SJSA1 (cell line): ENCODE measurements around the gene ETV6. TPM values are rescaled to one million over a fixed set of nuclear protein-coding genes. Genes with fewer than 3 reads are reported as not detected.
A peak's percentile ranks its signal among the peaks of the same experiment; 100 is the strongest.
"Not testable (repeated sequence)": the region's sequence is repeated elsewhere in the genome, so short reads cannot be mapped to it uniquely, and the experiment has no call there.

Source experiments
- DNase-seq, 2 experiments: peaks; one replicate each; pipeline ENCODE4 v3.0.0-alpha.2; 2015 to 2020; ENCODE audit warnings: low spot score in 2 of 2, low read depth in 1 of 2
- H3K27ac ChIP-seq: fragments of 250-450 bp; sonication (Bioruptor Pico); 2 replicates; pipeline ENCODE4 v1.5.1; 2020; ENCODE audit warnings: mild to moderate bottlenecking, moderate library complexity
- H3K27me3 ChIP-seq: fragments of 250-450 bp; sonication (Bioruptor Pico); replicated peaks from 2 replicates; pipeline ENCODE4 v1.5.1; 2020; ENCODE audit warnings: mild to moderate bottlenecking, moderate library complexity
- H3K36me3 ChIP-seq: fragments of 250-450 bp; sonication (Bioruptor Pico); 2 replicates; pipeline ENCODE4 v1.5.1; 2020; ENCODE audit warnings: mild to moderate bottlenecking
- H3K4me1 ChIP-seq: fragments of 250-450 bp; sonication (Bioruptor Pico); replicated peaks from 2 replicates; pipeline ENCODE4 v1.6.1; 2021; ENCODE audit warnings: mild to moderate bottlenecking
- H3K4me3 ChIP-seq: fragments of 250-450 bp; sonication (Bioruptor Pico); 2 replicates; pipeline ENCODE4 v1.5.1; 2020; ENCODE audit warnings: mild to moderate bottlenecking
- H3K9me3 ChIP-seq: fragments of 250-450 bp; sonication (Bioruptor Pico); replicated peaks from 2 replicates; pipeline ENCODE4 v1.5.1; 2020; ENCODE audit warnings: mild to moderate bottlenecking
- total RNA-seq: library from RNA; depleted of rRNA; stranded (reverse); fragments of >200 nt; shearing (Covaris generic); gene quantifications from 2 replicates; pipeline ENCODE4 v1.2.3, GENCODE V29; 2014

The ETV6 gene
- total RNA-seq, 1 experiment from 2014 or later = 8.0 TPM

DNA sequence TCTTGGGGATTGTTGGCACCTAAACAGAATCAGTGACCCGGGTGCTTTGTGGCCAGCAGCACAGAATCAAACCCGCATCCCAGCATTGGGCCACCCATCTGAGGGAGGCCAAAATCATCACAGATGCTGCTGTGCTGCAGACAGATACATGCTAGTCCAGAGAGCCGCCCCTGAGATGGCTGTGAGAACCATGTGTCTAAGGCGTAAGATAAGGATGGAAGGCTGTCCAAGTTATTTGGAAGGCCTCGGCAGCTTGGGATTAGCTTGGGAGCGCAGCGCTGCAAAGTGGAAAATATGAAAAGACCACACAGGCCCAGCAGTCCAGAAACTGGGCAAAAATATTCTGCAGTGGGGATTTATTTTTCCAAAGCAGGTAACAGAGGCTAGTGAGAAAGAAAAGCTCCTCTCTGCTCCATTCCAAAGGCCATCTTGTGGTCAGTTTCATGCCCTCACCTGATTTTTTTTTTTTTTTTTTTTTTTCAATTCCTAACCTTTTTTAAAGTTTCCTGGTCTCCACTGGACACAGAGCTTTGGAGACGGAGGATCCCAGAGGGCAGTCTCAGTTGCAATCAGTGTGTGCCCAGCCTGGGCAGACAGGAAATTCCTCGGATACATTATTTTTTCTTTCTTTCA, 242.4 kb downstream of the ETV6 start:
- Histone ChIP-seq H3K27ac (no peak overlapping the region), H3K4me1 (no peaks in the 10 kb centered on the region), H3K4me3 (no peak overlapping the region), H3K9me3 (no peaks in the 10 kb centered on the region), H3K27me3 (no peaks in the 10 kb centered on the region), H3K36me3 (peaks cover 31% of the 10 kb centered on the region)
- DNase-seq = no peak

DNA sequence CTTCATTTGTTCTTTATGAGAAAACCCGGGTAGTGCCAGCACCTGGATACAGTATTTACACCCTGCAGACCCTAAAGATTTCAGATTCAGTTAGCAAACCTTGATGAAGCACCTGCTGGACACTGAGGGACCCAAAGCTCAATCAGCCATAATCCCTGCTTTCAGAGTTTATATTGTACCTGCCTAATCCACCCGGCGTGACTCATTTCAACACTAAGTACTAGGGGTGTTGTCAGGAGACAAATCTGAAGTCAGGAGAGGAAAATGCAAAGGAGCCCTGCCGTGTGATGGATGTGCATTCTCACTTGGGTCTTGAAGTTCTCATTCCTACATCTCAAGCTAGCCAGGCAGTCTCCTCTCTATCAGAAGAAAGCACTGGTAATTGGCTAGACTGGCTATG, 244.5 kb downstream of the ETV6 start:
- H3K4me3 ChIP-seq = no peak overlapping the region
- DNase-seq = no peak
- no peaks in the 10 kb centered on the region for H3K9me3 ChIP-seq
- H3K27ac ChIP-seq = no peak overlapping the region
- no peaks in the 10 kb centered on the region for H3K4me1 ChIP-seq
- H3K36me3 ChIP-seq = peaks cover 26% of the 10 kb centered on the region
- no peaks in the 10 kb centered on the region for H3K27me3 ChIP-seq

GRCh38 chr12:11894890-11895289, 245.4 kb downstream of the ETV6 start:
- H3K27ac ChIP-seq = no peak overlapping the region
- no peaks in the 10 kb centered on the region for H3K9me3 ChIP-seq
- no peaks in the 10 kb centered on the region for H3K4me1 ChIP-seq
- no peak overlapping the region for H3K4me3 ChIP-seq
- no peak for DNase-seq
- H3K36me3 ChIP-seq = peaks cover 20% of the 10 kb centered on the region
- no peaks in the 10 kb centered on the region for H3K27me3 ChIP-seq

DNA sequence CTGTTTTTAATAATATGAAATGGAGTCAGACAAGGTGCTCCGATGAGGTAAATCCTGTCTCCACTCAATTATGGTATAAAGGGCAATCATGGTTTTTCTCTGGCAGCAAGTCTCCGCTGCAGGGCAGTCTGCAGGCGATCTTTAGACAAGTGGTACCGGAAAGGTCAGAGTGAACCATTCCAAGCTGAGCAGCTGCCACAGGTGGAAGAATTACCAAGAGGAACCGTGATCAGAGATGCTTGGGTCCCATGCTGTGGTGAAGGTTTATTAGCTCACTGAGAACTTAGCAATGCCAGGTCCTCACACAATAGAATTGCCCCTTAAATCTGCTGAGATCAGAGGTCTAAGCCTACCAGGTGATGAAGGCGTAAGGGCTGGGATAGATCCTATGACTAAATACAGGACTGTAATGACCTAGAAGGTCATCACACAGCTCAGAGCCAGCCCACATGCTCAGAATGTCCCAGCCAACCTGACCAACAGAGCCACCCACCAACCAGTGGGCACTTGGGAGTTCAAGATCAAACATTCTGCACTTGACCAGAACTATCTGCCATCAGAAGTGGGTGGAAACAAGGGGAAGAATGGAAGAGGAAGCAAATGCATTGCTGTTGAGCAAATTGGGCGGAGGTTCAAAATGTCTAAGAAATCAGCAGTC, 246.1 kb downstream of the ETV6 start:
- no peaks in the 10 kb centered on the region for H3K9me3 ChIP-seq
- DNase-seq = no peak
- H3K36me3 ChIP-seq = peaks cover 20% of the 10 kb centered on the region
- no peaks in the 10 kb centered on the region for H3K27me3 ChIP-seq
- no peaks in the 10 kb centered on the region for H3K4me1 ChIP-seq
- no peak overlapping the region for H3K4me3 ChIP-seq
- no peak overlapping the region for H3K27ac ChIP-seq

GRCh38 chr12:11896417-11896929, 247.0 kb downstream of the ETV6 start:
- no peak for DNase-seq
- H3K27me3 ChIP-seq = no peaks in the 10 kb centered on the region
- H3K4me1 ChIP-seq = no peaks in the 10 kb centered on the region
- no peak overlapping the region for H3K27ac ChIP-seq
- no peaks in the 10 kb centered on the region for H3K9me3 ChIP-seq
- peaks cover 14% of the 10 kb centered on the region for H3K36me3 ChIP-seq
- H3K4me3 ChIP-seq = no peak overlapping the region

- Histone ChIP-seq H3K27me3 (no peaks in the 10 kb centered on the region), H3K27ac (no peak overlapping the region), H3K36me3 (peaks cover 5% of the 10 kb centered on the region), H3K9me3 (no peaks in the 10 kb centered on the region), H3K4me3 (no peak overlapping the region), H3K4me1 (no peaks in the 10 kb centered on the region)
- DNase-seq = no peak
Observed at GRCh38 chr12:11897923-11898322, 248.4 kb downstream of the ETV6 start.

- Histone ChIP-seq H3K36me3 (no peaks in the 10 kb centered on the region), H3K9me3 (no peaks in the 10 kb centered on the region), H3K27ac (no peak overlapping the region), H3K4me3 (no peak overlapping the region), H3K4me1 (peaks cover 15% of the 10 kb centered on the region), H3K27me3 (no peaks in the 10 kb centered on the region; the same call in 1 of the 2 replicates)
- no peak for DNase-seq
Observed at GRCh38 chr12:11901701-11902524, 252.4 kb downstream of the ETV6 start.

GRCh38 chr12:11902525-11902875, 253.0 kb downstream of the ETV6 start:
- no peaks in the 10 kb centered on the region; the same call in 1 of the 2 replicates for H3K27me3 ChIP-seq
- no peak for DNase-seq

GRCh38 chr12:11904124-11904523, 254.7 kb downstream of the ETV6 start:
- Histone ChIP-seq H3K27ac (no peak overlapping the region), H3K9me3 (no peaks in the 10 kb centered on the region), H3K4me1 (peaks cover 18% of the 10 kb centered on the region), H3K27me3 (no peaks in the 10 kb centered on the region; the same call in 1 of the 2 replicates), H3K36me3 (no peaks in the 10 kb centered on the region), H3K4me3 (no peak overlapping the region)
- no peak for DNase-seq

More at GRCh38 chr12:11902525-11902875, 253.0 kb downstream of the ETV6 start:
- no peak overlapping the region for H3K4me3 ChIP-seq
- no peaks in the 10 kb centered on the region for H3K9me3 ChIP-seq
- no peak overlapping the region for H3K27ac ChIP-seq
- H3K4me1 ChIP-seq = peaks cover 18% of the 10 kb centered on the region
- no peaks in the 10 kb centered on the region for H3K36me3 ChIP-seq

DNA sequence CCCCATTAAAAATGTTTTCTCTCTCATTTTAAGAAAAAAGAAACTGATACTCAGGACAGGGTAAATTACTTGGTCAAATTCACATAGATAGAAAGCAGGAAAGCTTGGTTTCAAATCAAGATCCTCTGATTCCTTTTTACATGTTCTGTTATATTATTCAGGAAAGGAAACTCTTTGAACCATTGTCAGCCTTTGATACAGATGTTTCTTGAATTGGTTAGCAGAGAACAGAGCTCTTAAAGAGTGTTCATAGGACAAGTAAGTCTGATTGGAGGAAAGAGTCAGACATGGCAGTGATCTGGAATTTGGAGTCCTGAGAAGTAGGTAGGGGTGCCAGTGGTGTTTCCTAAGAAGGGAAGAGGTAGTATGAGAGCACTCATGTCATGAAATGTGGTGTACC, 256.1 kb downstream of the ETV6 start:
- Histone ChIP-seq H3K27me3 (no peaks in the 10 kb centered on the region; the same call in 1 of the 2 replicates), H3K4me3 (no peak overlapping the region), H3K36me3 (no peaks in the 10 kb centered on the region), H3K27ac (peak overlapping the region; percentile 76; the same call in 1 of the 2 replicates), H3K9me3 (no peaks in the 10 kb centered on the region), H3K4me1 (peaks cover 18% of the 10 kb centered on the region)
- DNase-seq = no peak

DNA sequence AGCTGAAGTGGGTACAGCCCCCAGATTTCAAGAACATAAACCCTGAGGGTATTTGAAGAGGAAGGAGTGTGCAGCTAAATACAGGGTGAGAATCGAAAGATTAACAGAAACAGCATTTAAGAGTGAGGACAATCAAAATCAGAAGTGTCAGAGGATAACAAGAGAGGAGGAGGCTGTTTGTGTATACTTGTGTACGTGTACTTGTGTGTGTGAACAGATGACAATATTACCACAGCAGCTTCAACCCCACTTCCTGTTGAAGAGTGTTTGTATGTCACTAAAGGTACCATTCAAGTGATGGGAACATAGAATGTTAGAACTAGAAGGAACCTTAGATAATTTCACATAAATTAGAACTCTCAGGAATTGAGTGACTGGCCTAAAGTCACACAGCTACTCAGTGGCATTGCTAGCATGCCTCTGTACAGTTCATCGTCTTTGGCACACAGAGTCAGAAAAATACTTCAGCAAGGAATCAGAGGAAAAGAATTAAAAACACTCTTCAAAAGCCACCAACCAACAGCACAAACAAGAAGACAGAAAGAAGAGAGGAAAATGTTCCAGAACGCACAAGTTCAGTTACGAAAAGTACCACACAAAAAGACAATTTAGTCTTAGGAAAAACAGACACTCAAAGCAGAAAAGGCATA, 256.9 kb downstream of the ETV6 start:
- H3K36me3 ChIP-seq = no peaks in the 10 kb centered on the region
- H3K4me3 ChIP-seq = no peak overlapping the region
- H3K4me1 ChIP-seq = peaks cover 18% of the 10 kb centered on the region
- no peaks in the 10 kb centered on the region for H3K9me3 ChIP-seq
- peak overlapping the region; percentile 76 for H3K27ac ChIP-seq
- peak in 1 of 2 experiments; percentile 73 for DNase-seq
- H3K27me3 ChIP-seq = no peaks in the 10 kb centered on the region; the same call in 1 of the 2 replicates

- H3K4me3 ChIP-seq = no peak overlapping the region
- no peaks in the 10 kb centered on the region for H3K36me3 ChIP-seq
- no peak for DNase-seq
- H3K27ac ChIP-seq = no peak overlapping the region; the same call in 1 of the 2 replicates
- no peaks in the 10 kb centered on the region for H3K9me3 ChIP-seq
- H3K27me3 ChIP-seq = no peaks in the 10 kb centered on the region; the same call in 1 of the 2 replicates
- peaks cover 18% of the 10 kb centered on the region for H3K4me1 ChIP-seq
Observed at GRCh38 chr12:11907625-11908024, 258.2 kb downstream of the ETV6 start.

DNA sequence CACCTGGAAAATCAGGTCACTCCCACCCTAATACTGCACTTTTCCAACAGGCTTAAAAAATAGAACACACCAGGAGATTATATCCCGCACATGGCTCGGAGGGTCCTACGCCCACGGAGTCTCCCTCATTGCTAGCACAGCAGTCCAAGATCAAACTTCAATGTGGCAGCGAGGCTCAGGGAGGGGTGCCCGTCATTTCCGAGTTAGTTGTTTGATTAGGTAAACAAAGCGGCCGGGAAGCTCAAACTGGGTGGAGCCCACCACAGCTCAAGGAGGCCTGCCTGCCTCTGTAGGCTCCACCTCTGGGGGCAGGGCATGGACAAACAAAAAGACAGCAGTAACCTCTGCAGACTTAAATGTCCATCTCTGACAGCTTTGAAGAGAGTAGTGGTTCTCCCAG, 259.9 kb downstream of the ETV6 start:
- not testable (repeated sequence) for H3K36me3 ChIP-seq, DNase-seq, H3K4me3 ChIP-seq, H3K27me3 ChIP-seq, H3K27ac ChIP-seq, H3K9me3 ChIP-seq
- H3K4me1 ChIP-seq = peaks cover 18% of the 10 kb centered on the region
